PC-9 (cell line): ENCODE measurements around the gene ST7.

Source experiments
- EZH2 ChIP-seq: fragments of 200-600 bp; sonication (generic); IDR thresholded peaks from 2 replicates; pipeline ENCODE4 v1.8.0; 2017; ENCODE audit warnings: antibody characterized with exemption, low read depth
- TF ChIP-seq, protein P1 (sequence below): fragments of 200-600 bp; sonication (generic); conservative IDR thresholded peaks from 2 replicates; pipeline ENCODE4 v1.6.1; 2017; ENCODE audit warnings: mixed run types, antibody characterized with exemption, mild to moderate bottlenecking, moderate library complexity

DNA sequence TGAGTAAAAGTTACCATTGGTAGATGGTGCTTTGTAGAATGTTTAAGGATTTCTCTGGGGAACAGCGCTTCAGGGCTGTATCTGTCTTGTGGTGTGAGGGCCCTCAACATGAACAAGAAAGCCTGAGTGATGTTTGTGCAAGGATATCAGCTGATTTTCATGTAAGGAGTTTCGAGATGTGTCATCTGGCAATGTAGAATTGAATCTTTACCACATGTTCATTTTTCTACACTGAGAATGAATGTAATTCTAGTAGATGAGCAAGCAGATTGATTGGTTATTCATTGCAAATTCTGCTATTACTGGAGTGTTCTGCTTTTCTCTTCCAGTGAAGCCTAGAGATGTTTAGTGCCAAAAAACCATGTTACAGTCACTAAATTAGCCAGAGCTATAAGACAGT is 87.7 kb downstream of the ST7 start:
- TF ChIP-seq, protein P1, sequence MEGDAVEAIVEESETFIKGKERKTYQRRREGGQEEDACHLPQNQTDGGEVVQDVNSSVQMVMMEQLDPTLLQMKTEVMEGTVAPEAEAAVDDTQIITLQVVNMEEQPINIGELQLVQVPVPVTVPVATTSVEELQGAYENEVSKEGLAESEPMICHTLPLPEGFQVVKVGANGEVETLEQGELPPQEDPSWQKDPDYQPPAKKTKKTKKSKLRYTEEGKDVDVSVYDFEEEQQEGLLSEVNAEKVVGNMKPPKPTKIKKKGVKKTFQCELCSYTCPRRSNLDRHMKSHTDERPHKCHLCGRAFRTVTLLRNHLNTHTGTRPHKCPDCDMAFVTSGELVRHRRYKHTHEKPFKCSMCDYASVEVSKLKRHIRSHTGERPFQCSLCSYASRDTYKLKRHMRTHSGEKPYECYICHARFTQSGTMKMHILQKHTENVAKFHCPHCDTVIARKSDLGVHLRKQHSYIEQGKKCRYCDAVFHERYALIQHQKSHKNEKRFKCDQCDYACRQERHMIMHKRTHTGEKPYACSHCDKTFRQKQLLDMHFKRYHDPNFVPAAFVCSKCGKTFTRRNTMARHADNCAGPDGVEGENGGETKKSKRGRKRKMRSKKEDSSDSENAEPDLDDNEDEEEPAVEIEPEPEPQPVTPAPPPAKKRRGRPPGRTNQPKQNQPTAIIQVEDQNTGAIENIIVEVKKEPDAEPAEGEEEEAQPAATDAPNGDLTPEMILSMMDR: no peak
- TF ChIP-seq EZH2: no peak
